LNCAP (cell line): Measurements from ENCODE around the gene ZSWIM7.

Source experiments
- TF ChIP-seq, protein P1 (sequence below): fragments of 450-650 bp; IDR thresholded peaks from 2 replicates; pipeline ENCODE4 v1.5.1; 2017; ENCODE audit warnings: mild to moderate bottlenecking

The ZSWIM7 gene

DNA sequence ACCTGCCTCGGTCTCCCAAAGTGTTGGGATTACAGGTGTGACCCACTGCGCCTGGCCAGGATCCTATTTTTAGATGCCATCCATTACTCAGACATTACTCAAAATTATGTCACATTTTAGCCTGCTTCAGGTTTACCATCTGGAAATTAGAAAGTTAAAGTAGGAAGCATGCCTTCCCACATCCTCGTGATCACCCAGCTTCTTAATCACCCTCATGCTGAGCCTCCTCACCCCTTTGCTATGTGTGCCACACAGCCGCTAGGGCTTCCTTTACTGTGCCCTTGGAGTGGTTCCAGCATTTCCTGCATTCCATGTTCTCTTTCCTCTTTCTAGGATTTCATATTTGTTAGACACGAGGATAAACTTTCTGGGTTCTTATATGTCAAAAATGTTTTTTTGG, 45.3 kb downstream of the ZSWIM7 start:
- TF ChIP-seq, protein P1, sequence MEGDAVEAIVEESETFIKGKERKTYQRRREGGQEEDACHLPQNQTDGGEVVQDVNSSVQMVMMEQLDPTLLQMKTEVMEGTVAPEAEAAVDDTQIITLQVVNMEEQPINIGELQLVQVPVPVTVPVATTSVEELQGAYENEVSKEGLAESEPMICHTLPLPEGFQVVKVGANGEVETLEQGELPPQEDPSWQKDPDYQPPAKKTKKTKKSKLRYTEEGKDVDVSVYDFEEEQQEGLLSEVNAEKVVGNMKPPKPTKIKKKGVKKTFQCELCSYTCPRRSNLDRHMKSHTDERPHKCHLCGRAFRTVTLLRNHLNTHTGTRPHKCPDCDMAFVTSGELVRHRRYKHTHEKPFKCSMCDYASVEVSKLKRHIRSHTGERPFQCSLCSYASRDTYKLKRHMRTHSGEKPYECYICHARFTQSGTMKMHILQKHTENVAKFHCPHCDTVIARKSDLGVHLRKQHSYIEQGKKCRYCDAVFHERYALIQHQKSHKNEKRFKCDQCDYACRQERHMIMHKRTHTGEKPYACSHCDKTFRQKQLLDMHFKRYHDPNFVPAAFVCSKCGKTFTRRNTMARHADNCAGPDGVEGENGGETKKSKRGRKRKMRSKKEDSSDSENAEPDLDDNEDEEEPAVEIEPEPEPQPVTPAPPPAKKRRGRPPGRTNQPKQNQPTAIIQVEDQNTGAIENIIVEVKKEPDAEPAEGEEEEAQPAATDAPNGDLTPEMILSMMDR: no peak

DNA sequence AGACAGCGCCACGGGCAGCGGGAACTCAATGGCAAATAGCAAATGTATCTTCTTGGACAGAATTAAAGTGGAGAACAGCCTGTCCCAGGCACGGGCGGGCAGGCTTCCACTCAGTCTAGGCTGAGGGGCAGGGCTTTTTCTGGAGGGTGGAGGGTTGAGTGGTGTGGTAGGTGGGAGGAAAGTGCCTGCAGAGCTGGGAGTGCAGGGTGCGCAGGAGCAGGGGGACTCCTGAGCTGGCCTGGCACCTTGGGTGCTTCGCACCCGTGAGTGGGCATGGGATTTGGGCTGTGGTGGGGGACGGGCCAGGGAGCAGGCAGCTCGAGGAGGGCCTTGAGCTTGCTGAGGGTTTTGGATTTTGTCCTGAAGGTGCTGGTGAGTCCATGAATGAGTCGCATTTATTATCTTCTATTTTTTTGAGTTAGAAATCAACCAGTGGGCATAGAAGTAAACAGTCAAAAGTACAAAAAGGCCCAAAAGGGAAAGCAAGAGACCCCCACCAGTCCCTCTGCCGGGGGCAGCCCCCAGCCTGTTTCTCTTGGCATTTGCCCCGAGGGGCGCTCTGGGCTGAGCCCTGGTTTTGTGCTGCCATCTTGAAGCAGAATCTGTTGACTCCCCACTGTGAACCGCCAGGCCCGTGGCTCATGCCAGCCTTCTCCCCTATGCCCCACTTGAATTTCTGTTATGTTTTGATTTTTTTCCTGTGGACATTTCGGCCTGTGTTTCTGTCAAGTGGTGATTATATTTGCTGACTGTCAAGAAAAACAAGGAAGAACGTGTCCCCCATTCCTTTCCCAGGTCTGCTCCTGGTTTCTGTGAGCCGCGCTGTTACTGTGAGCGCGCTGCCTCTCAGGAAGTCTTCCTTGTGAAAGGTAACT, 46.4 kb downstream of the ZSWIM7 start:
- TF ChIP-seq, protein P1: no peak

DNA sequence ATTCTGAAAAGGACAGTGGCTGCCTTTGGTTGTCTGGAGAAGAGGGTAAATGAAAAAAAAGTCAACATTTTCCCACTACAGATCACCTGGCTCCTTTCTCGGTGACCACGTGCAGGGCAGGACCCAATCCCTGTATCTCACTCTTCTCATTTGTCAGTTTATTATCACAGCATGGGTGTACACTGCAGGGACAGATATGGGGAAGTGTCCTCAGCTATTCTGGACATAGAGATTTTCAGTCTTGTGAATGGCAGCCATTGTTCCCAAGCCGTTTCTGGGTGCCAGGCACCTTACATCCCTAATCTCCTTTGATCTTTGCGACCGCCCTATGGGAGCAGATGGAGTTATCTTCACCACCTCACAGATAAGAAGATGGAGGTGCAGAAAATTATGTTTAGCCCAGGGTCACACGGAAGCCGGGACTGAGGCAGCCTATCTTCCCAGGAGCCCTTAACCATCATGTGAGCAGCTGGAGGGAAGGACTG, 47.4 kb downstream of the ZSWIM7 start:
- TF ChIP-seq, protein P1: no peak

DNA sequence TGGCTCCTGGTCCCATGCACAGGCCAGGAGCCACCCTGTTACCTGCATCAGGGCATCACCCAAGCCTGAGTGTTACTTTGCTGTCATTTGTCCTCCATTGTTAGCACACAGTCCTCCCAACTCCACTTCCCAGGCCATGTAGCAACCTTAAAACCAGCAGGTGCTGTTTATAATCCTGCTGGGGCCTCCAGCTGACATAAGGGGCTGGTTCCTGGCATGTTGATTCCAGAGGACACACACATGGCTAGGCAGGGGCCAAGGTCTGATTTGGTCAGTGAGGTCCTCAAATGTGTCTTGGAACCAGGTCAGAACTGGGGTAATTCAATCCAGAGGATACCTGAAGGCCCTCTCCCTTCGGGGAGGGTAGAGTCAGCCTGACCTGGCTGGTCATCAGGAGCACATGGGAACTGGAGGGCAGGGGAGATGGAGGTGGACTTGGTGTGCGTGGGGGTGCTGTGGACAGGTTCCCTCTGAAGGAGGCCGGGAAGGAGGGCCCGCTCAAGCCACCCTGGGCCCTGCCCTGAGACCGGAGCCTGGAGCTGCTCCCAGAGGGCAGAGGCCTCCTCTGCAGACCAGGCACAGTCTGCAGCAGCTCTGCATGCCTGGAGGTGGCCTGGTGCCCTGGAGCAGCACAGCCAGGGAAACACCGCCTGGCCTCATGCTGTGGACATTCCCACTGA, 48.0 kb downstream of the ZSWIM7 start:
- TF ChIP-seq, protein P1: no peak

DNA sequence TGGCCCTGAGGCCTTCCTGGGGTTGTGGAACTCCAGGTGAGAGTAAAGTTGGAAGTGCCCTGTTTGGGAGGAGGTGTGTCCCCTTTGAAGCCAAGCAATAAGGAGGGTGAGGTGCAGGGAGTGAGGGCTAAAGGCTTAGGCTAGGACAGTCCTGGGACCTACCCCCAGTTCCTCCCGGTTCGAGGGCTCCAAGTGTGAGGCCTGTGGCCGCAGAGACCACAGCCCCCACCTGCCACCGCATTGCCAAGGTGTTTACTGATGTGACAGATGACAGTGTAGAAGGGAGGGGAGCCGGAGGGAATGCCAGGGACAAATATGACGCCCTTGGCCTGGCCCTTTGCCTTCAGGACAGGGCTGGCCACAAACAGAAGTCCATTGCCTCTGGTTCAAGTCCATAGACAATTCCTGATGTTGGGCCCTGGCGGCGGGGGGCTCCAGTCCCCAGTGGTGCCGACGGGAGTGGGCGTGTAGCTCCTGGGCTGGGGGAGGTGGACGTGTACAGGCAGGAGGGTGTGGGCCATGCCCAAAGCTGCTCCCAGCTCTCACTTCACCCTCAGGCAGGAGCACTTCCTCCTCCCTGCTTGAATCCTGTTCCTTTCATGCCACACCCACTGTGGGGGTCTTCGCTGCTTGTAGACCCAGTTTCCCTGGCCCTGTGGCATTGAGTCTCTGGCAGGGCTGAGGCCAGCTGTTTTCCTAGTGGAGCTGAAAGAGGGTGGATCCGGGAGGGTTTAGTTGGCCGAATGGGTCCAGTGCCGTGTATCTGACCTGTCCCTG, 51.3 kb downstream of the ZSWIM7 start:
- TF ChIP-seq, protein P1: no peak

DNA sequence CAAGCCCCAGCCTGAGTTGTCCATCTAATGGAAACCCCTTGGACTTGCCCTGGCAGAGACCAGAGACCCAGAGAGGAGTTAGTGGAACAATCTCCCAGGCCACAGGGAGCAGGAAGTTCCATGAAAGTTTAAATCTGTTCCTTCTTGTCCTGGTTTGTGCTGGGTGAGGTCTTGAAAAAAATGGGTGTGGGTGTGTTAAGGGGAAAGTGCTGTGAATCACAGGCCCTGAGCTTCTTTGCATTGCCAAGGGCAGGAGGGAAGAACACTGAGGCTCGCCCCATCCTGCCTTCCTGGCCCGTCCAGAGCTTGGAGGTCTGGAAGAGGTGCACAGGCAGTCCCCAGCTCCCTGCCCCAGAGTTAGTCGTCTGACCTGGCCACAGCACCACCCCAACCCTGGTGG, 52.2 kb downstream of the ZSWIM7 start:
- TF ChIP-seq, protein P1: no peak

DNA sequence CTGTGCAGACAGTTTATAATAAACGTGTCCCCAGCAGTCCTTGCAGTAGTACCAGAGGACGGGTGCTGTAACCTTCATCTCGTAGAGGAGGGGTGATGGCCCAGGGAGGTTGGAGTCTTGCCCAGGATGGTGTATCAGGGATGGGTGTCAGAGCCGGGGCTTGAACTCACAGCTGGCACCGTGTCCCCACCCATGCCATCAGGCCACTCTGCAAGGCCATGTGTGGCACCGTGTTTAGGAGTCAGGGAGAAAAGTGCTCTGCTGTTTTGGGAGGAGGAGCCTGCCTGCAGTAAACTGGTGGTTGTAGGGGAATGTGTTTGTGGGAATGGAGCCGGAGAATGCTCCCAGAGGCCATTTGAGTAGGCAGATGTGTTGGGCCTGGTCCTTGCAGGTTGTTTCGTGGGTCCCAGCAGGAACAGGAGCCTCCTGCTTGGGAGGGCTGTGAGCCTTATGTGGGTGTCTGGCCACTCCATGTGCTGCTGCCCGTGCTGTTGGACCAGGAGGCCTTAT, 52.8 kb downstream of the ZSWIM7 start:
- TF ChIP-seq, protein P1: no peak
